SK-N-SH (cell line): ENCODE results near the gene LNPEP.

Source experiments
- ELF1 ChIP-seq: IDR thresholded peaks from 2 replicates; pipeline ENCODE4 v1.4.0; 2012
- FOSL2 ChIP-seq: IDR thresholded peaks from 2 replicates; pipeline ENCODE4 v1.4.0; 2012; ENCODE audit warnings: low read depth, mild to moderate bottlenecking, moderate library complexity, borderline replicate concordance
- FOXJ3 ChIP-seq: sonication (generic); formaldehyde crosslinking; IDR thresholded peaks from 2 replicates; pipeline ENCODE4 v1.5.1; 2020; ENCODE audit warnings: mild to moderate bottlenecking, missing genetic modification reagents
- GABPA ChIP-seq: IDR thresholded peaks from 2 replicates; pipeline ENCODE4 v1.4.0; 2012; ENCODE audit warnings: low read depth, mild to moderate bottlenecking
- GATA2 ChIP-seq: sonication (generic); formaldehyde crosslinking; IDR thresholded peaks from 2 replicates; pipeline ENCODE4 v1.5.0; 2020; ENCODE audit warnings: mild to moderate bottlenecking, missing genetic modification reagents
- MXI1 ChIP-seq: IDR thresholded peaks from 2 replicates; pipeline ENCODE4 v1.6.1; 2012; ENCODE audit warnings: mild to moderate bottlenecking, low read depth, low read length, improper control_type of control experiment
- NRF1 ChIP-seq: IDR thresholded peaks from 2 replicates; pipeline ENCODE4 v1.6.1; 2012; ENCODE audit warnings: low read depth, mild to moderate bottlenecking, low read length
- POLR2AphosphoS5 ChIP-seq: IDR thresholded peaks from 2 replicates; pipeline ENCODE4 v1.6.1; 2012; ENCODE audit warnings: low read depth, low read length
- RAD21 ChIP-seq: IDR thresholded peaks from 2 replicates; pipeline ENCODE4 v1.6.1; 2012; ENCODE audit warnings: mild to moderate bottlenecking, low read length
- TCF12 ChIP-seq: IDR thresholded peaks from 2 replicates; pipeline ENCODE4 v1.4.0; 2012
- YY1 ChIP-seq: IDR thresholded peaks from 2 replicates; pipeline ENCODE4 v1.4.0; 2012; ENCODE audit warnings: low read depth, mild to moderate bottlenecking
- TF ChIP-seq, protein P1 (sequence below): fragments of 200-600 bp; sonication (generic); IDR thresholded peaks from 2 replicates; pipeline ENCODE4 v1.6.1; 2017; ENCODE audit warnings: antibody characterized with exemption, mild to moderate bottlenecking, moderate library complexity

DNA sequence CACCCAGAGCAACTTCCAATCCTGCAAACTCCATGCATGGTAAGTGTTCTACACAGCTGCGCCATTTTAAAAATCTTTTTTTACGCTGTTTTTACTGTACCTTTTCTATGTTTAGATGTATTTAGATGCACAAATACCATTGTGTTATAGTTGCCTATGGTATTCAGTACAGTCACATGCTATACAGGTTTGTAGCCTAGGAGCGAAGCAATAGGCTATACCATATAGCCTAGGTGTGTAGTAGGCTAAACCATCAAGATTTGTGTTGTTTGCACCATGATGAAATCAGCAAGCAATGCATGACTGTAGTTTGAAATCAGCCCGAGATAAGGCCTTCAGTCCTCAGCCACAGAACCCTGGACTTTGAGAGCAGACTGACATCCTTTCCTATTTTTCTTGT, 105.4 kb downstream of the LNPEP start:
- TF ChIP-seq, protein P1, sequence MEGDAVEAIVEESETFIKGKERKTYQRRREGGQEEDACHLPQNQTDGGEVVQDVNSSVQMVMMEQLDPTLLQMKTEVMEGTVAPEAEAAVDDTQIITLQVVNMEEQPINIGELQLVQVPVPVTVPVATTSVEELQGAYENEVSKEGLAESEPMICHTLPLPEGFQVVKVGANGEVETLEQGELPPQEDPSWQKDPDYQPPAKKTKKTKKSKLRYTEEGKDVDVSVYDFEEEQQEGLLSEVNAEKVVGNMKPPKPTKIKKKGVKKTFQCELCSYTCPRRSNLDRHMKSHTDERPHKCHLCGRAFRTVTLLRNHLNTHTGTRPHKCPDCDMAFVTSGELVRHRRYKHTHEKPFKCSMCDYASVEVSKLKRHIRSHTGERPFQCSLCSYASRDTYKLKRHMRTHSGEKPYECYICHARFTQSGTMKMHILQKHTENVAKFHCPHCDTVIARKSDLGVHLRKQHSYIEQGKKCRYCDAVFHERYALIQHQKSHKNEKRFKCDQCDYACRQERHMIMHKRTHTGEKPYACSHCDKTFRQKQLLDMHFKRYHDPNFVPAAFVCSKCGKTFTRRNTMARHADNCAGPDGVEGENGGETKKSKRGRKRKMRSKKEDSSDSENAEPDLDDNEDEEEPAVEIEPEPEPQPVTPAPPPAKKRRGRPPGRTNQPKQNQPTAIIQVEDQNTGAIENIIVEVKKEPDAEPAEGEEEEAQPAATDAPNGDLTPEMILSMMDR = no peak
- TF ChIP-seq GATA2 (CRISPR knock-in tag) (no peak), ELF1 (no peak), FOXJ3 (no peak), TCF12 (no peak), MXI1 (no peak), RAD21 (no peak), POLR2AphosphoS5 (no peak), NRF1 (no peak), FOSL2 (no peak), GABPA (no peak), YY1 (no peak)
